Activated B cell treated with CpG ODN at 0.5 μM for 24 hours (primary cell): ENCODE measurements around the gene PPP3R1. TPM values are rescaled to one million over a fixed set of nuclear protein-coding genes. Genes with fewer than 3 reads are reported as not detected.

Experiments
- ATAC-seq: fragments of 200-7000 bp; cut with Tn5 transposase; one replicate; pipeline ENCODE4 v1.10.0; 2021; ENCODE audit warnings: low read depth, mild to moderate bottlenecking, moderate library complexity
- CTCF ChIA-PET: fragments of 350-600 bp; sonication (Branson Sonifier 250); formaldehyde crosslinking; loops from one replicate; lab custom pipeline; 2021; ENCODE audit warnings: antibody characterized with exemption; lab: Charles Lee
- POLR2A ChIA-PET: fragments of 350-600 bp; sonication (Branson Sonifier 250); formaldehyde crosslinking; loops from one replicate; lab custom pipeline; 2021; ENCODE audit warnings: antibody characterized with exemption; lab: Charles Lee
- DNase-seq: peaks from one replicate; pipeline ENCODE4 v3.0.0; 2022
- H3K27ac Mint-ChIP-seq: one replicate; pipeline ENCODE4 v1.8.0; 2020; ENCODE audit warnings: mixed read lengths
- H3K27me3 Mint-ChIP-seq: one replicate; pipeline ENCODE4 v1.8.0; 2021; ENCODE audit warnings: mixed read lengths
- H3K36me3 Mint-ChIP-seq: one replicate; pipeline ENCODE4 v1.8.0; 2021; ENCODE audit warnings: low read depth, mixed read lengths
- H3K4me1 Mint-ChIP-seq: one replicate; pipeline ENCODE4 v1.8.0; 2021; ENCODE audit warnings: mixed read lengths
- H3K4me3 Mint-ChIP-seq: one replicate; pipeline ENCODE4 v1.8.0; 2020; ENCODE audit warnings: mild to moderate bottlenecking, mixed read lengths
- H3K9me3 Mint-ChIP-seq: one replicate; pipeline ENCODE4 v1.8.0; 2020; ENCODE audit warnings: mixed read lengths
- CTCF ChIP-seq: fragments of 200-600 bp; IDR thresholded peaks from one replicate; pipeline ENCODE4 v1.8.0; 2022; ENCODE audit warnings: antibody characterized with exemption, mild to moderate bottlenecking
- intact Hi-C: fragments of 100-400 bp; cut with micrococcal nuclease; formaldehyde crosslinking; loops from one replicate; pipeline ENCODE4 v1.15.1; 2024
- total RNA-seq: library from RNA; stranded (reverse); gene quantifications from 2 replicates; pipeline ENCODE4 v1.2.3, GENCODE V29; 2022

The PPP3R1 gene
- total RNA-seq, 1 donor from 2014 or later, result 53.5 TPM

- intact Hi-C loops, result no loop called here
- H3K4me3 Mint-ChIP-seq, result no peak overlapping the region
- no peak overlapping the region for H3K27ac Mint-ChIP-seq
- no peak for ATAC-seq
- no peaks in the 10 kb centered on the region for H3K36me3 Mint-ChIP-seq
- CTCF ChIA-PET, result interaction anchor here (2.5 kb wide), 1 partner anchor 158 kb away, joined by 14 read pairs; no protein-coding TSS in a partner anchor
- H3K4me1 Mint-ChIP-seq, result peaks cover 5% of the 10 kb centered on the region
- H3K9me3 Mint-ChIP-seq, result no peaks in the 10 kb centered on the region
- POLR2A ChIA-PET, result no interaction called here
- TF ChIP-seq CTCF, result no peak
- no peak for DNase-seq
- H3K27me3 Mint-ChIP-seq, result no peaks in the 10 kb centered on the region
Observed at GRCh38 chr2:68280796-68281195, 28.5 kb upstream of the PPP3R1 start.

- intact Hi-C loops, result no loop called here
- DNase-seq (no peak), ATAC-seq (no peak)
- no peak overlapping the region for H3K4me3 Mint-ChIP-seq
- no peak for TF ChIP-seq CTCF
- no peaks in the 10 kb centered on the region for H3K36me3 Mint-ChIP-seq
- no peaks in the 10 kb centered on the region for H3K27me3 Mint-ChIP-seq
- CTCF ChIA-PET, result interaction anchor here (0.6 to 2.5 kb wide), 2 partner anchors 158 to 183 kb away, joined by 3 to 14 read pairs; no protein-coding TSS in a partner anchor
- H3K9me3 Mint-ChIP-seq, result no peaks in the 10 kb centered on the region
- H3K4me1 Mint-ChIP-seq, result peaks cover 5% of the 10 kb centered on the region
- no peak overlapping the region for H3K27ac Mint-ChIP-seq
- POLR2A ChIA-PET, result no interaction called here
Observed at GRCh38 chr2:68280348-68280747, 28.0 kb upstream of the PPP3R1 start.

GRCh38 chr2:68279691-68280090, 27.4 kb upstream of the PPP3R1 start:
- no peak for TF ChIP-seq CTCF
- Mint-ChIP-seq H3K4me1 (peaks cover 5% of the 10 kb centered on the region), H3K4me3 (no peak overlapping the region), H3K9me3 (no peaks in the 10 kb centered on the region), H3K36me3 (no peaks in the 10 kb centered on the region), H3K27me3 (no peaks in the 10 kb centered on the region), H3K27ac (no peak overlapping the region)
- CTCF ChIA-PET, result interaction anchor here (0.6 to 2.5 kb wide), 2 partner anchors 157 to 184 kb away, joined by 3 to 14 read pairs; no protein-coding TSS in a partner anchor
- POLR2A ChIA-PET, result no interaction called here
- DNase-seq, result no peak
- intact Hi-C loops, result no loop called here
- ATAC-seq, result no peak

GRCh38 chr2:68278169-68278568, 25.8 kb upstream of the PPP3R1 start:
- H3K4me1 Mint-ChIP-seq, result peaks cover 5% of the 10 kb centered on the region
- no peaks in the 10 kb centered on the region for H3K36me3 Mint-ChIP-seq
- no peak overlapping the region for H3K27ac Mint-ChIP-seq
- TF ChIP-seq CTCF, result no peak
- no peaks in the 10 kb centered on the region for H3K27me3 Mint-ChIP-seq
- POLR2A ChIA-PET, result no interaction called here
- intact Hi-C loops, result no loop called here
- no peak overlapping the region for H3K4me3 Mint-ChIP-seq
- DNase-seq (no peak), ATAC-seq (no peak)
- CTCF ChIA-PET, result interaction anchor here (2.5 kb wide), 1 partner anchor 156 kb away, joined by 14 read pairs; no protein-coding TSS in a partner anchor
- H3K9me3 Mint-ChIP-seq, result no peaks in the 10 kb centered on the region

- Mint-ChIP-seq H3K36me3 (no peaks in the 10 kb centered on the region), H3K9me3 (no peaks in the 10 kb centered on the region), H3K4me3 (no peak overlapping the region), H3K27me3 (no peaks in the 10 kb centered on the region), H3K27ac (no peak overlapping the region), H3K4me1 (no peaks in the 10 kb centered on the region)
- POLR2A ChIA-PET, result no interaction called here
- CTCF ChIA-PET, result no interaction called here
- no peak for TF ChIP-seq CTCF
- intact Hi-C loops, result no loop called here
- DNase-seq, result no peak
- no peak for ATAC-seq
Observed at GRCh38 chr2:68274022-68274421, 21.7 kb upstream of the PPP3R1 start.
